NCI-H2196 (cell line): ENCODE results near the gene PAPOLA.

Experiments used
- DNase-seq: peaks from one replicate; lab custom pipeline; 2025; ENCODE audit not compliant: unreplicated experiment; lab: John Stamatoyannopoulos, UW

The PAPOLA gene

DNA sequence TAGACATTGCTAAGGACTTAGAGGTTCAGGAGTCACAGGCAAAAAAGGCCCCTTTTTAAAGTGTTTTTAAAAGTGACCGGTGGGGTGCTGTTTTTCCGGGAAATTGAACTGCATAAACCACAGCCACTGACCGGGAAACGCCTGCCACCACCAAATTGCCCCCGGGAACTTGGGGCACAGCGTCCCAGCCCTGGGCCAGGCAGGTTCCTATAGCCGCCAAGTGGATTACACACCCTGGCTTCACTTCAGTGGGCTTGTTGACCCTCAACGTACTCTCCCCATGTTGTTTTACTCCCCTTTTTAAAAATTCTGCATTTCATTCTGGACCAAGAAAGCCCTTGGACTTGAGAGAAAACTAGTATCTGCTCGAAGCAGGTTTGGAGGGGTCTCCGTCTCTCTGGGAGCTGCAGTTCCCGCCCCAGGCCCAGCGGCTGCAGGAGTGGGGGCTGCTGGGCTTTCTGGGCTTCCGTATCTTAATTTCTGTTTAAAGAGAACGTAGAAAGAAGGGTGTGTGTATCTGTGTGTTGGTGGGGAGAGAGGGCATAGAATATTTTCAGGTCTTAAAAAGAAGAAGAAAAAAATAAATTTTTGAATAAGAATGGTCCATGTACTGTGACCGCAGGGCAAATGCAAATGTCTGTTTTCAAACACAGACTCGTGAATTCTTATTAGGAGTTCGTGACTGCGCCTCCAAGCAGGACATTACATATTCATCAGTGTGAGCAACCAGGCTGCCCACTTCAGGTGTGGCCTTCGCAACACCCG, 82.9 kb downstream of the PAPOLA start:
- DNase-seq = no peak

GRCh38 chr14:96585672-96586013, 83.5 kb downstream of the PAPOLA start:
- DNase-seq = no peak

DNA sequence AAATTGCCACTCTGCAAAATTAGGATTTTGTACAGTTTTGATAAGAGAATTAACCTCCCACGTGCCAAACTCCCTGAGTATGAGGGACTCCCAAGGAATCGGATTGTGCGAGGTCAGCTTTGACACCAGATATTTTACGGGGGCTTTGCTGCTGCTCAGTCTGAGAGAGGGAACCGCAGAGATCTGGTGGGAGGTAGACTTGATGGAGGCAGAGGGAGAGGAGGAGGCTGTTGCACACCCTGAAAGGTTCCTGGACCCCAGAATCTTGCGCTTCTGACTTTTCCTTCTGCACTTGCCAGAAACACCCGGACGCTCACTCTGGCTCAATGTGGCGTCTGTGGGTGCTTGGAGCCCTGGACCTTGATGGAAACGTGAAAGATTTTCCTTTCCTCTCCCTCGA, 83.9 kb downstream of the PAPOLA start:
- no peak for DNase-seq

DNA sequence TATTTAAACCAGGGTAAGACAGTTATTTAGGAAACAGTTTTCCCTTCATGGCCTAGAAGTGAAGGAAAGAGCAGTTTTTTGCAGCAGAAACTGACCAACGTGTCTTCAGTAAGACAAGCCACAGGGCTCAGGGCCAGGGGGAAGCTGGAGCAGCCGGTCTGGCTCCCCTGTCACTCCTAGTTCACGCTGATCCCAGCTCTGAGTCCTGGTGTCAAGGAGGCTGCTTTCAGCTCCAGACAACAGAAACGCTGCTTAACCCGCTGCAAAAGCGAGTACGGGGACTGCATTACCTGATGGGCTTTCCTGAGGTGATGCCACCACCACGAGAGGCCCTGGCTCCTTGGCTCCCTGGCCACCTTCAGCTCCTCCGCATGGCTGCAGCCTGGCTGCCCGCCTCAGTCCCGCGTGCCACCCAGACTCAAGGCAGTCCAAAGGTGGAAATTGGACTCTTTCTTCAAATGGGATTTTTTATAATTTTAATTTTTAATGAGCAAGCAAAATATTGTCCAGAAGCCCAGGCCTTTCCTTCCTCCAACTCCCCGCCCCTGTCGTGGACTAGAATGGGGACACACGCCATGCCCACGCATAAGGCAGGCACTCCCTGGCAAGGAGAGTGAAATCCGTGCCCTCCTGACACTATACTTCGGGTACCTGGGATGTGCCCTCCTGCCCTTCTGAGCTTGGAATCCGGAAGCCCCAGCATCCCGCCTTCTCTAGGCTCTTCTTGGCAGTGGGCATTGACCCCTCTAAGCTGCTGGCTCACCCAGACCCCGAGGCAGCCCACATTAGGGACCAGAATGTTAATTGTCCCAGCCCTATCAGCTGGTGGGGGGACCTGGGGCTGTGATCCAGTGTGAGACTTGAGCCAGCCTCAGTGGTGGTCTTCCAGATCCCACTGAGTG, 85.0 kb downstream of the PAPOLA start:
- DNase-seq = no peak

- no peak for DNase-seq
Observed at GRCh38 chr14:96587823-96588385, 85.7 kb downstream of the PAPOLA start.

- DNase-seq = no peak
Observed at GRCh38 chr14:96588410-96589257, 86.5 kb downstream of the PAPOLA start.

- DNase-seq = no peak
Observed at GRCh38 chr14:96589577-96589976, 87.4 kb downstream of the PAPOLA start.

DNA sequence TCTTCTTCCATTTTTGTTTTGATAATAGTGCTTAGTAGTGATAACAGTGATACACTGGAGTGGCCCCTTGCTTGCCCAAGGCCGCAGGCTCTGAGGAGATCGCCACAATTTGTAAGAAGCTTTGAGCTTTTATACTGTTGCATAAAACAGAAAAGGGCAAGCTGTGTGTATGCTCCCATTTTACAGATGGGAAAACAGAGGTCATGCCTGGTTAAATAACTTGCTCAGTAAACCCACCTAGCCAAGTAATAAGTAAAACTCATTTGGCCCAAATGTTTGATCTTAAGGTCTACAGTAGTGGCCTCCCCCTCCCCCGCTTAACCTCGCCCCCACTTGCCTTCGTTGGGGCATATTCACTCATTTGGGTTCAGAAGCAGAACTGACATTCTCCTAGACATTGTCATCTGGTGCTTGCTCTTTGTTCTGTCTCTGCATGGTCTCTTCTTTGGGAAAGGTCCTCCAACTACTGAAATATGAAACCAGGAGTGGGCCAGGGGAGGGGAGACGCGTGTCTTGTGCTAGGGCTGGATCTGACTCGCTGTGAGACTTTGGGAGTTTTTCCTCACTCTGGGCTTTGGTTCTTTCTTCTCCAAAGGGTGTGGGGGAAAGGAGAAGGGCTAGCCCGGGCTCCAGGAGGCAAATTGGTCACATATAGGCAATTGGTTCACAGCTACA, 88.1 kb downstream of the PAPOLA start:
- no peak for DNase-seq

DNA sequence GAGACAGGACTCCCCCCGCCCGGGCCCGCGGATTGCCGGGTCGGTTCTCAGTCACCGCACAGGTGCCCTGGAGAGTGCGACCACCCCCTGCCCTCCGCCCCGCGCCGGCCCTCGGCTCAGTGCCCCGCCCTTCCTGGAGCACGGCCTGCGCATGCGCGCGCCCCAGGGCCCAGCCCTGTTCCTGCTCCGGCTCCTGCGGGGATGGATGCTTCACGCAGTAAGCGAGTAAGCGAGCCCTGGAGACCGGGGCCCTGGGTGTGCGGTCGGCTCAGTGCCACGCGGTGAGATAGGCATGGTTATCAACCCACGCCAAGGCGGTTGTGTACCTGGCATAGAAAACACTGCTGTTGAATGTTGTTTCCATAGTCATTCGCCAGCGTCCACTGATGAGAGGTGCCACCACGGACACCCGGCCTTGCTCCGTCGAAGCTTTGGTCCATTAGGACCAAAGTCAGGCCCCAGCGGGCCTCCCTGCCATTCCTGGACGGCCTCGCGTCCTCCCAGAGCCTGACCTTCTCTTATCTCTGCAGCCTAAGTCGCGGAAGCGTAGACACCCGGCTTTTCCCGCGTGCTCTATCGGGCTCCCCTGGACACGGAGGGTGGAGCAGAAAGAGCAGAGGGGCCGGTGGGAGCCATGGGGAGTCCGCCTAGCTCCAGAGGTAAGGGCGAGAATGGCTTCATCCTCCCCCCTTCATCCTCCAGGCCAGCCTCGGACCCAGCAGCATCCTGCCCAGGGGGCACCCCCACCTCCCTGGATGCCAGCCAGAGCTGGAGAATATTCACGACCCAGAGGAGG, 90.6 kb downstream of the PAPOLA start:
- no peak for DNase-seq

GRCh38 chr14:96594961-96595360, 92.8 kb downstream of the PAPOLA start:
- DNase-seq = no peak

DNA sequence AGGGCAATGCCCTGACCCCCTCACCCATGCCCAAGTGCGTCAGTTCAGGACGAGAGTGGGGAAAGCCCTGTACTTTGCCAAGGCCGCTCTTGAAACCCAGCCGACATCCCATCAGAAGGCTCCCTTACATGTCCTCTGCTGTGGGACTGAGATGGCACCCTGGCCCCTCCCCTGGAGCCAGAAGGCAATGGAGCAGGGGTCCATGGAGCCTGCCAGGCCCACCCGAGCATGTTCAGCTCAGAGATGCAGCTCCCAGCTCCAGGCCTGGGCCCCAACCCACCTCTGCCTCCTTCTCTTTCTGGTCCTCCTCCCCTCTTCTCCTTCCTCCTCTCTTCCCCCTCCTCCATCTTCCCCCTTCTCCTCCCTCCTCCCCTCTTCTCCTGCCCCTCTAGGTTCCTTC, 95.5 kb downstream of the PAPOLA start:
- DNase-seq = no peak

- no peak for DNase-seq
Observed at GRCh38 chr14:96598332-96598928, 96.2 kb downstream of the PAPOLA start.

DNA sequence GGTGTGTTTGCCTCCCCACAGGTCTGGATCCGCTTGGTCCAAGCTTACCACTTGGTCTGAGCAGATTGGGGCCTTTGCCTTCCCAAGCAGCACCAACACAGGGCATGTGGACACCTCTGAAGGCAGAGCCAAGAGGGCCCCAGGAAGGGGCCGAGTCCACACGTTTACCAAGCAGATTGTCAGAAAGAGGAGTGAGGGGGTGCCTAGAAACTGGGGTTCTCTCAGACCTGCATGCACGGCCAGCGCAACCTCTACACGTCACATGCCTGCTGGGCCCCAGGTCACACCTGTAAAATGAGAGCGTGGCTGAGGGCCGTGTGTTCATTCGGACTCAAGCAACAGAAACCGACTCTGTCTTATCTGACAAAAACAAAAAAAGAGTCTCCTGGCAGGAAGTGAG, 96.9 kb downstream of the PAPOLA start:
- no peak for DNase-seq

- no peak for DNase-seq
Observed at GRCh38 chr14:96602186-96602585, 100.0 kb downstream of the PAPOLA start.

DNA sequence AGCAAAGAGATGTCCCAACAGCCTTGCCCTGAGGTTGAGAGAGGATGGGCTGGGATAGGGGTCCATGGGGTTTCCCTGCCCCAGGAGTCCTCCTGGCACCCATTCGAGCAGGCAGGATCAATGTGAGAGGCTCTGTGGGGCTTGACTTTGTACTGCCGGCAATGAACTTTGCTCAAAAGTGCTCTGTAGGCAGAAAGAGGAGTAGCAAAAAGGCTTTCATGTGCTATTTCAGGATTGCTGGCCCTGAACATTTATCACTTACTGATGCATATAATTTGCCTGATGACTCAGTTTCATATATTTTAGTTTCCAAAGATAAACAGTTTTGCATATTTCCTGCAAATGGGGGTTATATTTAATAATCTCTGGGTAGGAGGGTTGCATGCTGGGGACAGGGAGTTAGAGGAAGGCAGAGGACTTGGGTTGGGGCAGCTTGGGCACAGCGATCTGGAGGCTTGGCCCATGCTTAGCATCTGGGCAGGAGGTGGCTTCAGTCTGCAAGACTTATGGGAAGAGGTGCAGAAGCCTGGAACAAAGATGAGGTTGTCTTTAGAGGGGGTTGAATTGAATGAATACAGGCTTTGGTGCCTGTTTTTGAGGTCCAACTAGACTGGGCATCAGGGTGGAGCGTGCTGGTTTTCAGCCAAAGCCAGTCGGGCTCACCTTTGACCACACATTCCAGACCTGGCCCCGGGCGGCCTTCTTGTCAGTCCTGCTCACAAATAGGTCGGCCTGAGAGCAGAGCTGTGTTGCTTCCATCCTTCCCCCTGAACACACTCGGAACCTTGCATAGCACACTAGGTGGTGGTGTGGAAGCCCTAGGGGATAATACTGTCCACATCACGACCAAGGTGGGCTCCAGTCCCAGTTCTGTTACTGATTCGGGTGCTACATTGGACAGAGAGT, 101.4 kb downstream of the PAPOLA start:
- DNase-seq = no peak

DNA sequence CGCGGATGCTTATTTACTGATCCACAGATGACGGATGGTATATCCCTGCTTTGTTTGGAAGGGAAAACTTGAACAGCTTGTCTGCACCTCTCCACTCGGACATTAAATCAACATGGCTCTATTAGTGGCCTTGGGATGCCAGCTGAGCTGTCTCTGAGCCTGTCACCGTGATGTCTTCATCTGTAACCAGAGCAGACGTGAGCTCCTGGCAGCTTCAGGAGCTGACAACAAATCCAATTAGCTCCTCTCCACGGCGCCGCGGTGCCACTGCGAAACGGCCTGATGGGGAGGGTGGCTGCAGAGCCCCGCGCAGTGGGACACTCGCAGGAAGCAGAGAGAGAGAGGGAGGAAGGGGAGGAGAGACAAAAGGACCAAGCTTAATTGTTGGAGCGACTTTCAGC, 112.3 kb downstream of the PAPOLA start:
- DNase-seq = no peak

DNA sequence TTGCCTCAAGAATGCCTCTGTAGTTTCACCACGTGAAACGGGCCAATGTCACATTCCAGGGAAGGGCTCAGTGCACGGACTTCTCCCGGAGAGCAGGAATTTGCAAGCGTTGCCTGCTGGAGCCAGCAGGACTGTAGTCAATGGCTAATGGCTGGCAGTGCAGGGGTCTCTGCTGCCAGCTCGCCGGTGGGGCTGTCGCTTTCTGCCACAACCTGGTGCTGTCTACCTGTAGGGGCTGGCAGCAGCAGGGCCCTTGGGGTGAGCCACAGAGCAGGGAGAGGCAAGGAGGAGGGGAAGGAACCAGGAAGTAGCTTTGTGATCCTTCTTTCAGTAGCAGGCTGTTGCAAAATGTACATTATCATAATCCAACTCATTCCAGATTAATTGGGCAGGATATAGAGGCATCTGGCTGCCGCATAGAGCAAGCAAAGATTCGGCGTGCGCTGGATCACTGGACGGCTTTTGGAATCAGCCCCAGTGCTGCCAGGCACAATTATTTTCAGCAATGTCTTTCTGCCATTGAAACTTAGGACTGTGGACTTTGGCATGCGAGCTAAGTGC, 114.1 kb downstream of the PAPOLA start:
- DNase-seq = no peak
